ENCODE measurements around the gene CALHM5. TPM values are rescaled to one million over a fixed set of nuclear protein-coding genes. Genes with fewer than 3 reads are reported as not detected.

The CALHM5 gene
- total and polyA plus RNA-seq, 2 donors from 2014 or later = 1.3 to 2.1 TPM

GRCh38 chr6:116497113-116497676 is 14.2 kb upstream of the CALHM5 start:
- Histone ChIP-seq H3K27me3 (ENCODE audit: control insufficient read depth, insufficient read depth, low read length) (no peaks in the 10 kb centered on the region), H3K27ac (ENCODE audit: low read depth in 2 of 2, low read length in 2 of 2) (no peak overlapping the region), H3K9ac (ENCODE audit: low read length in 3 of 3) (no peak overlapping the region), H3K9me3 (ENCODE audit: control insufficient read depth in 2 of 3, insufficient read depth in 1 of 3, low read length in 3 of 3) (no peaks in the 10 kb centered on the region), H3K36me3 (ENCODE audit: control insufficient read depth in 2 of 3, insufficient read depth in 3 of 3, low read length in 3 of 3) (no peaks in the 10 kb centered on the region), H3K4me3 (ENCODE audit: low read length in 3 of 3) (no peak overlapping the region), H3K4me1 (ENCODE audit: control insufficient read depth in 2 of 3, insufficient read depth in 2 of 3, low read depth in 1 of 3, low read length in 3 of 3) (no peaks in the 10 kb centered on the region)
- FAIRE-seq = no peak
- intact Hi-C loops (cut with DNase I) = no loop called here
- TF ChIP-seq, protein P1, sequence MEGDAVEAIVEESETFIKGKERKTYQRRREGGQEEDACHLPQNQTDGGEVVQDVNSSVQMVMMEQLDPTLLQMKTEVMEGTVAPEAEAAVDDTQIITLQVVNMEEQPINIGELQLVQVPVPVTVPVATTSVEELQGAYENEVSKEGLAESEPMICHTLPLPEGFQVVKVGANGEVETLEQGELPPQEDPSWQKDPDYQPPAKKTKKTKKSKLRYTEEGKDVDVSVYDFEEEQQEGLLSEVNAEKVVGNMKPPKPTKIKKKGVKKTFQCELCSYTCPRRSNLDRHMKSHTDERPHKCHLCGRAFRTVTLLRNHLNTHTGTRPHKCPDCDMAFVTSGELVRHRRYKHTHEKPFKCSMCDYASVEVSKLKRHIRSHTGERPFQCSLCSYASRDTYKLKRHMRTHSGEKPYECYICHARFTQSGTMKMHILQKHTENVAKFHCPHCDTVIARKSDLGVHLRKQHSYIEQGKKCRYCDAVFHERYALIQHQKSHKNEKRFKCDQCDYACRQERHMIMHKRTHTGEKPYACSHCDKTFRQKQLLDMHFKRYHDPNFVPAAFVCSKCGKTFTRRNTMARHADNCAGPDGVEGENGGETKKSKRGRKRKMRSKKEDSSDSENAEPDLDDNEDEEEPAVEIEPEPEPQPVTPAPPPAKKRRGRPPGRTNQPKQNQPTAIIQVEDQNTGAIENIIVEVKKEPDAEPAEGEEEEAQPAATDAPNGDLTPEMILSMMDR (IDR thresholded peaks at IDR 0.05; ENCODE audit: borderline replicate concordance, extremely low read depth, insufficient read depth) = no peak
- peak in 3 of 5 donors; percentile 31 to 41 (median 40) for DNase-seq

DNA sequence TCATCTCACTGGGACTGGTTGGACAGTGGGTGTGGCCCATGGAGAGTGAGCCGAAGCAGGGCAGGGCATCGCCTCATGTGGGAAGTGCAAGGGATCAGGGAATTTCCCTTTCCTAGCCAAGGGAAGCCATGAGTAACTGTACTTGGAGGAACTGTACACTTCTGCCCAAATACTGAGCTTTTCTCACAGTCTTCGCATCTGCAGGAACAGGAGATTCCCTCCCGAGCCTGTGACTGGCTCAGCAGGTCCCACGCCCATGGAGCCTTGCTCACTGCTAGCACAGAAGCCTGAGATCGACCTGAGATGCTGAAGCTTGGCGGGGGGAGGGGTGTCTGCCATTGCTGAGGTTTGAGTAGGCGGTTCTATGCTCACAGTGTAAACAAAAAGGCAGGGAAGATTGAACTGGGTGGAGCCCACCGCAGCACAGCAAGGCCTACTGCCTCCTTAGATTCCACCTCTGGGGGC is 10.4 kb upstream of the CALHM5 start:
- Histone ChIP-seq H3K27me3 (ENCODE audit: control insufficient read depth, insufficient read depth, low read length) (no peaks in the 10 kb centered on the region), H3K9ac (ENCODE audit: low read length in 3 of 3) (no peak overlapping the region), H3K4me1 (ENCODE audit: control insufficient read depth in 2 of 3, insufficient read depth in 2 of 3, low read depth in 1 of 3, low read length in 3 of 3) (no peaks in the 10 kb centered on the region), H3K27ac (ENCODE audit: low read depth in 2 of 2, low read length in 2 of 2) (no peak overlapping the region), H3K36me3 (ENCODE audit: control insufficient read depth in 2 of 3, insufficient read depth in 3 of 3, low read length in 3 of 3) (no peaks in the 10 kb centered on the region), H3K4me3 (ENCODE audit: low read length in 3 of 3) (no peak overlapping the region), H3K9me3 (ENCODE audit: control insufficient read depth in 2 of 3, insufficient read depth in 1 of 3, low read length in 3 of 3) (no peaks in the 10 kb centered on the region)
- TF ChIP-seq, protein P1 (IDR thresholded peaks at IDR 0.05; ENCODE audit: borderline replicate concordance, extremely low read depth, insufficient read depth) = no peak
- intact Hi-C loops (cut with DNase I) = no loop called here
- DNase-seq = no peak
- FAIRE-seq = no peak

DNA sequence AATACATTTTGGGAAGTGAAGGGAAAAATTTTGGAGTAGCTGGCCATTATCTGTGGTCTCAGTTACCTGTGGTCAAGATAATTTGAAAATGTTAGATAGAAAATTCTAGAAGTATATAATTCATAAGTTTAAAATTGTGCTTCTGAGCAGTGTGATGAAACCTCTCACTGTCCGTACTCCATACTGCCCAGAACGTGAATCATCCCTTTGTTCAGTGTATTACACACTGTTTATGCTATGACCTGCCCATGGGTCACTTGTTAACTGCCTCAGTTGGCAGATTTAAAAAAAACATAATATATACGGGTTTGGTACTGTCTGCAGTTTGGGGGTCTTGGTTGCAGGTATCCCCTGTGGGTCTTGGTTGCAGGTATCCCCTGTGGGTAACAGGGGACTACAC is 4.1 kb upstream of the CALHM5 start:
- Histone ChIP-seq H3K4me3 (ENCODE audit: low read length in 3 of 3) (no peak overlapping the region), H3K4me1 (ENCODE audit: control insufficient read depth in 2 of 3, insufficient read depth in 2 of 3, low read depth in 1 of 3, low read length in 3 of 3) (no peaks in the 10 kb centered on the region), H3K36me3 (ENCODE audit: control insufficient read depth in 2 of 3, insufficient read depth in 3 of 3, low read length in 3 of 3) (no peaks in the 10 kb centered on the region), H3K9me3 (ENCODE audit: control insufficient read depth in 2 of 3, insufficient read depth in 1 of 3, low read length in 3 of 3) (peaks cover 0 to 1% (median 0%) of the 10 kb centered on the region in 3 donors), H3K27me3 (ENCODE audit: control insufficient read depth, insufficient read depth, low read length) (no peaks in the 10 kb centered on the region), H3K9ac (ENCODE audit: low read length in 3 of 3) (no peak overlapping the region), H3K27ac (ENCODE audit: low read depth in 2 of 2, low read length in 2 of 2) (no peak overlapping the region)
- FAIRE-seq (no peak), DNase-seq (no peak)
- TF ChIP-seq, protein P1 (IDR thresholded peaks at IDR 0.05; ENCODE audit: borderline replicate concordance, extremely low read depth, insufficient read depth) = no peak
- intact Hi-C loops (cut with DNase I) = no loop called here

GRCh38 chr6:116508527-116508926 is 2.9 kb upstream of the CALHM5 start:
- Histone ChIP-seq H3K4me3 (ENCODE audit: low read length in 3 of 3) (no peak overlapping the region), H3K36me3 (ENCODE audit: control insufficient read depth in 2 of 3, insufficient read depth in 3 of 3, low read length in 3 of 3) (no peaks in the 10 kb centered on the region), H3K9me3 (ENCODE audit: control insufficient read depth in 2 of 3, insufficient read depth in 1 of 3, low read length in 3 of 3) (peaks cover 0 to 1% (median 0%) of the 10 kb centered on the region in 3 donors), H3K27ac (ENCODE audit: low read depth in 2 of 2, low read length in 2 of 2) (no peak overlapping the region), H3K27me3 (ENCODE audit: control insufficient read depth, insufficient read depth, low read length) (no peaks in the 10 kb centered on the region), H3K4me1 (ENCODE audit: control insufficient read depth in 2 of 3, insufficient read depth in 2 of 3, low read depth in 1 of 3, low read length in 3 of 3) (no peaks in the 10 kb centered on the region), H3K9ac (ENCODE audit: low read length in 3 of 3) (no peak overlapping the region)
- intact Hi-C loops (cut with DNase I) = no loop called here
- FAIRE-seq (no peak), DNase-seq (no peak)
- TF ChIP-seq, protein P1 (IDR thresholded peaks at IDR 0.05; ENCODE audit: borderline replicate concordance, extremely low read depth, insufficient read depth) = no peak
